C1 segment of cervical spinal cord (tissue), 14 donors: ENCODE results near the gene LRP3.
"Not testable (repeated sequence)": the region's sequence is repeated elsewhere in the genome, so short reads cannot be mapped to it uniquely, and the experiment has no call there.

Source experiments
- DNase-seq, 14 donors: peaks; one replicate each; lab custom pipeline; 2025; lab: John Stamatoyannopoulos, UW

LRP3 gene

DNA sequence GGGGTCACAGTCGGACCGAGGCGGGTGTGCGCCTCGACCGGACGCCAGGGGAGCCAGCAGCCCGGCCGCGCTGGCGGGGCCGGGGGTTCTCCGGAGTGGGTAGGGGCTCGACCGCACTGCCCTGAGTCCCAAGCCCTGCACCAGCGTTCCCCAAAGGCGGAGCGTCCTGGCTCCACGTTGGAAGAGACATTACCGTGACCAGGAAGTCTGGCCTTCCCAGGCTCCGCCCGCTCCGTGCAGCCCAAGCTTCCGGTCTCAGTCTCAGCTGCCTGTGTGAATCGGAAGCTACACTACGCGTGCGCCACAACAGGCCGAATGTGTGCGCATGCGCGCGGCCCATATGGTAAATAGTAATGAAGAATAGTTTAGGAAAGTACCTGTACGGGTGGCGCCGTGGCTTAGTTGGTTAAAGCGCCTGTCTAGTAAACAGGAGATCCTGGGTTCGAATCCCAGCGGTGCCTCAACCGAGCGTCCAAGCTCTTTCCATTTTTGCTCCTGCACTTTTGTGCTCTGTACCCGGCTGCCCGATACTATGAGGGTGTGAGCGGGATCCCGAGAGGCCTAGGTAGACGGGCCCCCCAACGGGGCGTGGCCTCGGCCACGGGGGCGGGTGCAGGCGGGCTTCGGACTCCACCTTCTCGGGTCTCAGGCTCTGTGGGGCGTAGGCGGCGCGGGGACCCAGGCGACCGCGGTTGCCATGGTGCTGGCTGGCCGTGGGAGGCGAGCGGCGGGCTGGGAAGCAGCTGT is 17.3 kb upstream of the LRP3 start:
- DNase-seq: peak; percentile 84 to 98 (median 96)

DNA sequence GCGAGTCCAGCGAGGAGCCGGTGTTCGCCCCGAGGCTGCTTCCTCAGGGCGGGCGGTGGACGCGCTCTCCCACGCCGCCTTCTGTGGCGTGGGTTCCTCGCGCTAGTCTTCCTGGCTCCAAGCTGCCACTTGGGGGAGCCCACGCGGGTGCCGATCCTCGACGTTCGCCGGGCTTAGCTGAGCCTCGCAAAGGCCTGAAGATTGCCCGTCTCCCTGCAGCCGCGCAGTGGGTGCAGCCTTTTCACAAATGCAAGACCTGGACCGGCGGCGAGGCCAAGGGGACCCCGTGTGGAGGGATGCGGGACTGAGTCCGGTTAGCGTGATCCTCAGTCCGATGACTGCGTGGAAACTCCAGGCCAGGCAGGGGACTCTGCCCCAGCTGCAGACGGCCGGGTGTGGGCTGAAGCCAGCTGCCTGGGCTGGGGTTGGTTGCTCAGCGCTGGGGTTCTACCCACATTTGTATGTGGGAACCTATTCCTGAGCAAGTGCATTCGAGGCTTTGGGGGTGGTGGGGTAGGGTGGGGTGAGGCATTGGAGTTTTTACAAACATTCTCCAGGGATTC is 16.6 kb upstream of the LRP3 start:
- peak in 4 of 14 donors; percentile 74 to 90 (median 84) for DNase-seq

DNA sequence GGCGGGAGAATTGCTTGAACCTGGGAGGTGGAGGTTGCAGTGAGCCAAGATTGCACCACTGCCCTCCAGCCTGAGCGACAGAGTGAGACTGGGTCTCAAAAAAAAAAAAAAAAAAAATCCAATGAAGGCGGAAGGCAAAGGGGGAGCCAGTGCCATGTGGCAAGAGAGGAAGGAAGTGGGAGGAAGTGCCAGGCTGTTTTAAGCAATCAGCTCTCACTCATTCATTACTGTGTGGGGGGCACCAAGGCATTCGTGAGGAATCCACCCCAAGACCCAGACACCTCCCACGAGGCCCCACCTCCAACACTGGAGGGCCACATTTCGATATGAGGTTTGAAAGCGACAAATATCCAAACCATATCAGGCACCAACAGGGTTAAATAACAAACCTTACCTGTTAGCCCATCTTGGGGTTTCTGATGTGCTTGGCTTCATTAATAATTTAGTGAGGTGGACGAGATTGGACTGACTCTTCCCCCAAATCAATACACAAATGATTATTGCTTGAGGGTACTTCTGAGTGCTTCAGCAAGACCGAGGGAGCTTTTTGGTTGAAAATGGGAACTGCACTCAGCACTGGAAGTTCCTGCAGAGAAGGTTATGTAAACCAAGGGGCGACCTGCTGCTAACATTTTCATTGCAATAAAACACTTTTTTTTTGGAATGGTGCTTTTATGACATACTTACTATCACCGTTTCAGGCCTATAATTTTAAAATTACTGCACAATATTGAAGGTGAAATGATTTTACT is 7.5 kb upstream of the LRP3 start:
- no peak for DNase-seq

DNA sequence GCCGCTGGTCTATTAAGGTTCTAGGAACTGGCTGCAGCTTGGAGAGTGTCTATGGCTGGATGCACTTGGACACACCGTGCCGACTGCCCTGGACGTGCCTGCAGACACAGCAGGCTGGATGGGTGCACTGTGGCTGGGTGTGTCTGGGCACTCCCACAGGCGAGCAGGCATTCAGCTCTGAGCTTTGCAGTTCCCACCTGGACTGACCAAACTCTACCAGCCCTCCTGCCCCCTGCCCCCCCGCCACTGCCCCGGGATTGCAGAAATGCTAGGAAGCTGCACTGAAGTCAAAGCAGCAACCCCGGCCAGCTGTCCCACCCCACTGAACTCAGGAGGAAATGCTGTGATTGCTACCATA is 7.0 kb upstream of the LRP3 start:
- DNase-seq: no peak

DNA sequence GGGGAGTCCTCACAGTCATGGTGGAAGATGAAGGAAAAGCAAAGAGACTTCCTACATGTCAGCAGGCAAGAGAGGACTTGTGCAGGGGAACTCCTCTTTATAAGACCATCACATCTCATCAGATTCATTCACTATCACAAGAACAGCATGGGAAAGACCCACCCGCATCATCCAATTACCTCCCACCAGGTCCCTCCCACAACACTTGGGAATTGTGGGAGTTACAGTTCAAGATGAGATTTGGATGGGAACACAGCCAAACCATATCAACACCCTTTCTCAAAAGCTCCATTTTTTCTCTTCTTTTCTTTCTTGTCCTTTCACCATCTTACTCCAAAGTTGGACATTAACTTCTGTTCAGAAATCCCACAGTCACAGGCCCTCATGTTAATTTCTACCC is 4.7 kb upstream of the LRP3 start:
- DNase-seq: no peak

DNA sequence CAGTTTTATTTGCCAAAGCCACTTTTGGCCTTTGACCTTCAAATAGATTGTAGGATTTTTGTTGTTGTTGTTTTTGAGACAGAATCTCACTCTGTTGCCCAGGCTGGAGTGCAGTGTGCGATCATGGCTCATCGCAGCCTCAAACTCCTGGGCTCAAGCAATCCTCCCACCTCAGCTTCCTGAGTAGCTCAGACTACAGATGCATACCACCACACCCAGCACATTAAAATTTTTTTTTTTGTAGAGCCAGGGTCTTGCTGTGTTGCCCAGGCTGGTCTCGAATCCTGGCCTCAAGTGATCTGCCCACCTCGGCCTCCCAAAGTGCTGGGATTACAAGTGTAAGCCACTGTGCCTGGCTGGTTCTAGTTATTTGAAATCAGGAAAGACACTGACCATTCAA is 3.0 kb upstream of the LRP3 start:
- DNase-seq: not testable (repeated sequence)

DNA sequence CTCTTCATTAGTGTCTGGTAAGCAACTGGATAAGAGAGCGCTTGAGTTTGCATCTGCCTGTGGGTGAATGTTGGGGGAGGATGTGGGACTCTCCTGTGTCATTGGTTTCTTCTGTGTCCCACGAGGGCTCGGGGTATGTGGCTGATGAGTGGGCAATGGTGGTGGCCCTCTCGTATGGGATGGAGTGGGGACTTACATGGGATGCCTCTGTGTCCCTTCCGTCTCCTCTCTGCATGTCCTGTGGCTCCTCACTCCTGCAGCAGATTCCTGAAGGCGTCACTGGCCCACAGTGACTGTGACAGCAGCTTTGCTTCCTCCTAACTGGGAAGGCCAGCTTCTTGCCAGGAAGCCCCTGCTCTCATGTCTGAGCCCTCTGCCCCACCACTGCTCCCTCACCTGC is 2.6 kb upstream of the LRP3 start:
- DNase-seq: no peak

DNA sequence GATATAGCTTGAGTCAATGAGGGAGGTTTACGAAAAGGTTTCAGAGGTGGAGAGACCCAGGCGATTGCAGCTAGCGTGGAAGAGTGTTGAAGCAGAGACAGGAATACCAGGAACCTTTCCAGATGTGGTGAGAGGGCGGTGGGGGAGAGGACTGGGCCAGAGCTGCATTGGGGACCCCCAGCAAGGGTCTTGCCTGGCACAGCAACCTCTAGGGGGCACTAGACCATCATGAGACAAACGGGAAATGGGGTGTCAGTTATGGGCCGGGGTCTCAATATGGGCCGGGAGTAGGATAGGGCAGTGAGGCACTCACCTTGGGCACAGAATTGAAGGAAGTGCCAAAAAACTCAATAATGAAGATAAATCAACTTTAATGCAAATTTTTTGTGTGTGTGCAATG is 2.1 kb upstream of the LRP3 start:
- DNase-seq: no peak

DNA sequence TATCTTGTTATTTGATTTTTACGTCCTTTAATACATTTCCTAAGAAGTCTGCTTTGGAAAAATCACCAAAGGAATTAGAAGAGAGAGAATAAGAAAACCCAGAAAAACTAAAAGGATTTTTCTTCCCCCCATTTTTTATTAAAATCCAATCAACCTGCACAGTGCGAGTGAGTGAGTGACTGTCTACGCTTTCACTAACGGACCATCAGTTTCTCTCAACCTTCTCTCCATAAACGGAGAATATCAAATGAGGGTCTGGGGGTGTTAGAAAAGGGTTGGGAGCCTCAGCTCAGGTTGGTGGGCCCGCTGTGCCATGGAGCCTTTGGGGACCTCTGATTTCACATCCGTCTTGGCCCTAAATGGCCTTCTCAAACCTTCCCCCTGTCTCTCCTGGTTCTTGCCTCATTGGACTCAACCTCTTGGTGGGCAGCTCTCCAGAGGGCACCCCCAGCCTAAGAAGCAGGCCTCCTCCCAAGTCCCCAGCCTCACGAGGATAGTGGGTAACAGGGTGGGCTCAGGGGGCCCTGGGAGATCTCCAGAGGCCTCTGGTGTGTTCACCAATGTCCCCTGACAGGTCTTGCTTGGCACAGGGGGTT is 763 bp upstream of the LRP3 start:
- peak in 1 of 14 donors; percentile 48 for DNase-seq

DNA sequence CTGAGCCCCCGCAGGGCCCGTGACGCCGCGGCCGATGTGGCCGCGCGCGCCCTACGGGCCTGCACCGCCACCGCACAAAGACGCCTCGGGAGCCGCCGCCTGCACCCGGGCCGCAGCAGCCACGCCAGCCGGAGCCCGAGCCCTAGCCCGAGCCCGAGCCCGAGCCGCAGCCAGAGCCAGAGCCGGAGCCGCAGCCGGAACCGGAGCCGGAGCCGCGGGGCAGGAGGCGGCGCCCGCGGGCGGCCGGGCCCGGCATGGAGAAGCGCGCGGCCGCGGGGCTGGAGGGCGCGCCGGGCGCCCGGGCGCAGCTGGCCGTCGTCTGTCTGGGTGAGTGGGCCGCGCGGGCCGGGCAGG is 379 bp downstream of the LRP3 start:
- DNase-seq: peak in 2 of 14 donors; percentile 41 to 48

DNA sequence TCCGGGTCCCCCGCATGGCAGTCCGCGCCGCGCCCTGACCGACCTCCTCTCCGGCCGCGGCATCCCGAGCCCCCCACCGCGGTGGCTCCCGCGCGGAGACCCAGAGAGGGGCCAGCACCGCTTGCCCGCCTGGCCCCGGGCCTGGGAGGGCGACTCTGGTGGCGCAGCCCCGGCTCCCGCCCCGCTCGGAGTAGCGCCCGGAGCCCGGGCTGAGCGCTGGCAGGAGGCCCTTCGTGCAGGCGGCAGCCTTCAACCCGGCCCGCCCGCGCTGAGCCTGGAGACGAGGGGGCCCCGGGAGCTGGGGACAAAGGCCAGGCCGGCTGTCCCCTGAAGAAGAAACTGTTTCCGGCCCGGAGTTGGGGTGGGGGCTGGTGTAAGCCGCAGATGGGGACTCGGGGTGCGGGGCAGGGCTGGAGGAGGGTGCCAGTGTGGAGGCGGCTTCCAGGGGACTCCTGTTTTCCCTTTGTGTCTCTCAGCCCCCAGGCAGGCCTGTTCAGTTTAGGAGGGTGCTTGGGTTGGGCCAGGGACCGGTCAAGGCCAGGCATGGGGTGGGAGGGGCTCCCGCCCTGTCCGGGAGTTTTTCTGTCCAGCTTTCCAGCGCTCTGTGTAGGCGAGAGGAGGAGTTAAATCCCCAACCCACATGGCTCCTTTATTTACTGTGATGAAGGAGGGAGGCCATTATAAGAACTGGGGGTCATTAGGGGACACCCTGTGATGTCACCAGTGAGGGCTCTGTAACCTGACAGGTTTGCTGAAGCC is 935 bp downstream of the LRP3 start:
- DNase-seq: peak in 4 of 14 donors; percentile 16 to 48 (median 36)

DNA sequence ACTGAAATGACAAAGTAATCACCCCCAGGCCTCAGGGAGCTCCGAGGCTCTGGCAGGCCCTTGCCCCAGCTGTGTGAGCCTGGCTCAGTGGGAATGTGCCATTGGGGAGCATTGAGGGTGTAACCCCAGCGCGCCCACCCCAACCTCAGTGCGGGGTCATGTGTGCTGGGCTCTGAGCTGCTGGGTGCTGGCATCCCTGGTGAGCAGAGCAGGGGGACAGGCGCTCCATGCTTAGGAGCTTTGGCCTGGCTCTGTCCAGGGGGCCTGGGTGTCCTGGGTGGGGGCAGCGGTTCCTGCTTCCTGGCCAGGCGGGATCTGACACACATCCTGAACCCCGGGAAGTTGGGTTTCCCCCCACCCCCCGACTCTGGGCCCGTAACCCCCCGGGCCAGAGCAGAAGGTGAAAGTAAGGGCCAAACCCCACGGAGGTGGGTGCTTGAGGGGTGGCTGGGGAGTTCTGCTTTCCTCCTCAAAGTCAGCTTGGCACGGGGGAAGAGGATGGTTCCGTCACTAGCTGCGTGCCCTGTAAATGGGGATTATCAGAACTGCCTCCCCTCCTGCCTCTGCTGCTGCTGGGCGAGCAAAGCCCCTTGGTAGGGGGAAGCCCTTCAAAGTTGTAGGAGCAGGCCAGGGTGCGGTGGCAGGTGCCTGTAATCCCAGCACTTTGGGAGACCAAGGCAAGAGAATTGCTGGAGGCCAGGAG is 1.7 kb downstream of the LRP3 start:
- DNase-seq: no peak

DNA sequence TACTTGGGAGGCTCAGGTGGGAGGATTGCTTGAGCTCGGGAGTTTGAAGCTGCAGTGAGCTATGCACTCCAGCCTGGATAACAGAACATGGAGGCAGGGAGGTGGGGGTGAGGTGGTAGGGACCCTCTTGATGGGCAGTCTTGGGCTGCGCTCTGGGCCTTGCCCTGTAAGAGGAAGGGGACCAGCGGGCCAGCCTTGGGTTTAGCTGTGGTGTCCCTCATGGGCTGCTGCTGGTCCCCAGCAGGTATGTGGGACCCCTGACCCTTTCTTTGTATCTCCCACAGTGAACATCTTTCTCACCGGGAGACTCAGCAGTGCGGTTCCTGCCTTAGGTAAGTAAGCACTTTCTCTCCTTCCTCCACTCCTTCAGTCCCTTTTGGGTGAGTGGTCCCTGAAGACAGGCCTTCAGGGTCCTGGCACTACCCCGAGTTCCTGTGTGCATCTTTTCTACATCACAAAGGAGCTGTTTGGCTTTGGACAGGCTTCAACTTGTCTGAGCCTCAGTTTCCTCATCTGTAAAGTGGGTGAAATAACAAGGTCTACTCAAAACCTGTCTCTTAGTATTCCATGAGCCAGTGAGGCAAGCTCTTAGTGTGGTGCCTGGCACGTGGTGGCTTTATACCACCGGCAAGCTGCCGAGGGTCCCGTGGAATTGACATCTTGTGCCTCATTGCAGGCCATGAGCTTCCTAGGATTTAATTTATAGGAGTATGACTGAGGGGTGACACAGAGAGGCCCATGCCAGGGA is 2.5 kb downstream of the LRP3 start:
- DNase-seq: no peak

DNA sequence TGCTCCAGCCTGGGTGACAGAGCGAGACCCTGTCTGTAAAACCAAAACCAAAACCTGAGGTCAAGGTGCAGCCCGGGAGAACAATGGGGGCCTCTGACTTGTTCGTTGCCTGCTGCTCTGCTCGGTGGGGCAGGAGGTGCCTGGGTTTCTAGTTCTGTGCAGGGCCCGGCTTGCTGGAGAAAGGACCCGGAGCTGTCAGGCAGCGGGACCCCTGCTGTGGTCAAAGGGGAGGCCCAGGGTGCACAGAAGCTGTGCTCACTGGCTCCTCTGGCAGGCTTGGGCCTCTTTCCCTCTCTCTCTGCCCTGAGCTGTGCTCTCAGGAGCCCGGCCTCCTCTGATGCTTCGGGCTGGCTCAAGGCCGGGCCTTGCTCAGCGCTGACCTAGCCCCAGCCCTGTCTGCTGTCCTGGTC is 3.5 kb downstream of the LRP3 start:
- no peak for DNase-seq

DNA sequence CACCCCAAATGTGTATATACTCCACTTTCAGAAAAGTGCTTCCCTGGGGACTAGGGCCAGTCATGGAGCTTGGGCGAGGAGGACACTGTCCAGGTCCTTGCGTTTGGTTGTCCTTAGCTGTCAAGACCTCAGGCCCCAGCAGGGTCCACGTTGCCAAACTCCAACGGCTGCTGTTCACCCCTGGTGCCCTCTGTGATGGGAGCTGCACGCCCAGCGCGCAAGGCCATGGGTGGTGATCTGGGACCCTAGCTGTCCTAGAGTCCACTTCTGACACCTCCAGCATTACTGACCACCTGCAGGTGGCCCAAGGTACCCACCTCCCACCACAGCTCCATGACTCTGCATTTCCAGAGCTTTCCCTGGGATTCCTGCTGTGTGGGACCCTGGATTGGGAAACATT is 4.0 kb downstream of the LRP3 start:
- DNase-seq: no peak

DNA sequence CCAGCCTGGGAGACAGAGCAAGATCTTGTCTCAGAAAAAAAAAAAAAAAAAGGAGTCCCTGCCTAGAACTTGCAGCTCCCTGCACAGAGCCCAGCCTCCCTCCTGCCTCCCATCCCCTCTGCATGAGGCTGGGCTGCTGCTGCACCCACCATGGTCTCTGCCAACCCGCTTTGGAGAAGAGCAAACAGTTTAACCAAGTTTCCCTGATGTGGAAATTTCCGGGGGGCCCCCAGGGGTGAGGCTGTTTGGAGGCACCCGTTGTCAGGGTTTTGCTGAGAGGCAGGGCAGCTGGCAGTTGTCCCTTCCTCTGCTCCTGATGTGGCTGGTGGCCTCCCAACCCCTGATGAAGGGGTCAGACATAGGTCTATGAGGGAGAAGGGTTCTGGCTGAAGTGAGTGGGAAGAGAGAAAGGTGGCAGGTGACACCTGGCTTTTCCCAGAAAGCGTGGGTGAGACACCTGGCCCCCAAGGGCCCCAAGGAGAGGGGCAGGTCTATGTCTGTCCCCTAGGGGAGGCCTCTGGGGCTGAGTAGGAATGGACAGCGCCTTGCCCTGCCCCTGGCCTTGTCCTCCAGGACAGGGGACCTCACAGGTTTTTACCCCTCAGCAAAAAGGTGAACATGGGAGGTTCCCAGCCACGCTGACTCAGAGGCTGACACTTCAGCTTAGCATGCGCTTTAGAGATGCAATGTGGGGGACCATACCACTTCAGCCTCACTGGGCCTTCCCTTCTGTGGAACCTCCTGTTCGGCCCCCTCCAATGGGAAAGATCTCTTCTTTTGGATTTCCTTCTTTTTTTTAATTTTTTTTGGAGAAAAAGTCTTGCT is 5.5 kb downstream of the LRP3 start:
- no peak for DNase-seq

DNA sequence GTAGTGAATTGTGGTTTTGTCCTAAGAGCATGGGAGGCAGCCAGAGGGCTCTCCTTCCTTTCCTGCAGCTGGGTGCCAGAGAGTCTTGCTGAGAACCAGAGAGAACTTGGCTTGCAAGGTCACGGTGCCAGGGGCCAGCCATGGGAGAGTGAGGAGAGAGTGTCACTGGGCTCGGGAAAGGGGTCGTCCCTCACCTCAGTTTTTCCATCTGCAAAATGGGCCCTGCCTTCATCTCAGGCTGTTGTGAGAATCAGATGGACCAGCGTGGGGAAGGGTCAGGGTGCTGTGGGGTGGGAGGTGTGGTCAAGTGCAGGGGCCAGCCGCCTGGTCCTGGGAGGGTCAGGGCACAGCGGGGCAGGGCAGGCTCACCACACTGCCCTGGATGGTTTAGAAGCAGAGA is 7.3 kb downstream of the LRP3 start:
- no peak for DNase-seq

DNA sequence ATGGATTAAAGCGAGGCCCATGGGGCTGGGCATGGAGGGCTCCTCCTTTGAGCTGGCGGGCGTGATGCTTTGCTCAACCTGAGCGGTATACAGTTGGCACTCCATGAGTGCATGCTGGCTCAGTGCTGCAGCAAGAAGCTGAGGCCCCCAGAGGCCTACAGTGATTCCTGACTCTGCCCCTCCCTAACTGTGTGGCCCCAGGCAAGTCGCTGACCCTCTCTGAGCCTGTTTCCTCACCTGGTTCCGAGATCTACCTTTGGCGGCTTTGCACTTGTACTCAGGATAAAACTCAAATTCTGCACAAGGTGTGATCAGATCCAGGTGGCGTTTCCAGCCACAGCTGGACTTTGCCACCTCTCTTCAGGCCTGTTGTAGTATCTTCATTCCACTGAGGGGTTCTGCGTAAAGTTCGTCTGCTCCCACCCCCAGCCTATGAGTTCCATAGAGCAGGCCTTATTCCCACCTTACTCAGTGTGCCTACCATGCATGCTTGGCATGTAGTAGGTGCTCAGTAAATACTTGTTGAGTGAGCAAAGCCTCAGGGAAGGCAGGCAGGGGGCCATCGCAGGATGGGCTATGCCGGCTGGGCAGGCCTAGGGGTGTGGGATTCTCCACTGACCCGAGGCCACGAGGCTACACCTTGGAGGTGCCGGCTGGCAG is 7.9 kb downstream of the LRP3 start:
- no peak for DNase-seq
